Measurements from ENCODE around the gene CTSA.
"Not testable (repeated sequence)": the region's sequence is repeated elsewhere in the genome, so short reads cannot be mapped to it uniquely, and the experiment has no call there.

Gene CTSA

DNA sequence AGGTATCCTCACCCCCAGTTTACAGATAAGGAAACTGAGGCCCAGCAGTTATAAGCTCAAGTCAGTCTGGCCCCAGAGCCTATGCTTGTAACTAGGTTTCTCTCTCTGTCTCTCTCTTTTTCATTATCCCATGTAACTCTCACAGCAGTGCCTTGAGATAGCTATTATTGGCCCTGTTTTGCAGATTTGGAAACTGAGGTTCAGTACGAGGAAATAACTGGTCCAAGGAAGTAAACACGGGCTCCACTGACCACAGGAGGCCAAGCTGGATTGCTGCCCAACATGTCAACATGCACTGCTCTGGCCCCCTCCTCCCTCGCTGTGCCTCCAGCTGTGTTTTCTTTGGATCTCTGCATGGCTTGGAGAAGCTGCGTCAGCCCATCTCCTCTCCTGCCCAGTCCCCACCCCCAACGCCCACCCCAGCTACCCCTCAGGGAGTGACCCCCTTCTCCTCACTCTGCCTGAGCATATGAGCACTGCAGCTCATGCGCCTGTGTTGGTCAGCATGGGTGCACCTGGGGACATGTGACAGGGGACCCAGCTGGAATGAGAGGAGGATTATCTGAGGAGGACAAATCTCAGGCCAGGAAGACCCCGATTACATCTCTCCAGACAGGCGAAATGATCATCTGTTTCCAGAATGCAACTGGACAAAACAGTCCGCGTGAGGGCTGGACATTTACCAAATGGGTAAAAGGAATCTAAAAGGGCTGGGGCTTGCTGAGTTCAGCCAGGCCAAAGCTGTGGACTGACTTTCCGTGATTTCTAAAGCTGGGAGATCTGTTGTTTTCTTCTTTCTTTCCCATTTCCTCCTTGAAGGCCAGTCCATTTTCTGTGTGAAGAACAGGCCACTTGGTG lies 28.6 kb downstream of the CTSA start:
- DNase-seq, result no peak

DNA sequence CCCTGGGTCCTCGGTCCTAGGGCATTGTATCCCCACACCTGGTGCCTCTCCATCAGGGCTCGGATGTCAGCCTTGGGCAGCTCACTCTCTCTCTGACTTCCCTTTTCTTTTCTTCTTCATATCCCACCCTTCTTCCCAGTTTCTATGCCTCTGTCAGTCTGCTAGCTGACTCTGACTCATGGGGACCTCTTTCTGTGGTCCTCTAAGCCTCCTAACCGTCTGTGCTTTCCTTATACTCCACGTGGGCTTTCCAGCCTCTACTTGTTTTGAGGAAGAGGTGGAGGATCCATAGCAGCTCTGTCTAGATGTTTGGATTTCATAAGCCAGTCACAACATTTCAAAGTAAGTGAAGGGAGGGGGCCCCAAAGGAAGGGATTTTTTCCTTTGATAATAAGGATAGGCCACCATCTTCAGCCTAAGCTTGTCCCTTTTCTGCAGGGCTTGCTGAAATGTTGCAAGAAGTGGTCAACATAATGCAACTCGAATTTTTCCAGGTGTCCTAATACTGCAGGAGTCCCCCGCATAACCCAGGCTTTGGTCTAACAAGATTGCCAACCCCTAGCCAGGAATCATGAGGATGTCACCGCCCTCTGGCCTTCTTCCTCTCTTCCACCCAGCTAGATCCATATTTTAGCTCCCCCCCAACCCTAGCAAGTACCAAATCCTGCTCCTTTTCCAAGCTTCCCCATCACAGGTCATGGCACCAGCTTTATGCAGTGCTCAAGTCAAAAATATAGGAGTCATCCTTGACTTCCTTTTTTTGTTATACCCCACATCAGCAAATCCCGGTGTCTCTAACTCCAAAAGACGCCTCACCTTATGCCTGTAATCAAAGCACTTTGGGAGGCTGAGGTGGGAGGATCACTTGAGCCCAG lies 29.6 kb downstream of the CTSA start:
- DNase-seq, result peak; percentile 82

DNA sequence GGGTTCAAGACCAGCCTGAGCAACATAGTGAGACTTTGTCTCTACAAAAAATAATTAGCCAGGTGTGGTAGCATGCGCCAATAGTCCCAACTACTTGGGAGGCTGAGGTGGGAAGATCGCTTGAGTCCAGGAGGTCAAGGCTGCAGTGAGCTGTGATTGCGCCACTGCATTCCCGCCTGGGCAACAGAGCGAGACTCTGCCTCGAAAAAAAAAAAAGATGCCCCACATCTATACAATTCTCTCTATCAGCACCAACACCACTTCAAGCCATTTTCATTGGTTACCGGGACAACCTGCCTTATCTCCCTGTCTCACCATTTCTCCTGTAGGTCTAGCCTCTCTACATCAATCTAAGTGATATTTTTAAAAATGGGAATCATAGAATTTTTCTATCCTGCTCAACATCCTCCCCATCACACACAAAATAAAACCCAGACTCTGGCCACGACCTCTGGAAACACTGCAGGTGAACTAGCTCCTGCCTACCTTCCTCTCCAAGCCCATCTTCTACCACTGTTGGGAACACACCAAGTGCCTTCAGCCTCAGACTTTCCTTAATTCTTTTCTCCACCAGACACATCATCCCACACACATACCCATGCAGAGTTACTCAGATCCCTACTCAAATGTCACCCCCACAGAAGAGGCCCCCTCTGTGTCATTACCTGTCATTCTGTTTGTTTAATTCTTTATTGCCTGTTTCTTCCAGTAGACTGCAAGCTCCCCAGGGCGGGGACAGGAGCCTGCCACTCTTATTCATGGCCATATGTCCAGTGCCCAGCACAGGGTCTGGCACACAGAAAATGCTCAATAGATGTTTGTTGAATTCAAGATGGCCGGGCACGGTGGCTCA lies 30.4 kb downstream of the CTSA start:
- no peak for DNase-seq

DNA sequence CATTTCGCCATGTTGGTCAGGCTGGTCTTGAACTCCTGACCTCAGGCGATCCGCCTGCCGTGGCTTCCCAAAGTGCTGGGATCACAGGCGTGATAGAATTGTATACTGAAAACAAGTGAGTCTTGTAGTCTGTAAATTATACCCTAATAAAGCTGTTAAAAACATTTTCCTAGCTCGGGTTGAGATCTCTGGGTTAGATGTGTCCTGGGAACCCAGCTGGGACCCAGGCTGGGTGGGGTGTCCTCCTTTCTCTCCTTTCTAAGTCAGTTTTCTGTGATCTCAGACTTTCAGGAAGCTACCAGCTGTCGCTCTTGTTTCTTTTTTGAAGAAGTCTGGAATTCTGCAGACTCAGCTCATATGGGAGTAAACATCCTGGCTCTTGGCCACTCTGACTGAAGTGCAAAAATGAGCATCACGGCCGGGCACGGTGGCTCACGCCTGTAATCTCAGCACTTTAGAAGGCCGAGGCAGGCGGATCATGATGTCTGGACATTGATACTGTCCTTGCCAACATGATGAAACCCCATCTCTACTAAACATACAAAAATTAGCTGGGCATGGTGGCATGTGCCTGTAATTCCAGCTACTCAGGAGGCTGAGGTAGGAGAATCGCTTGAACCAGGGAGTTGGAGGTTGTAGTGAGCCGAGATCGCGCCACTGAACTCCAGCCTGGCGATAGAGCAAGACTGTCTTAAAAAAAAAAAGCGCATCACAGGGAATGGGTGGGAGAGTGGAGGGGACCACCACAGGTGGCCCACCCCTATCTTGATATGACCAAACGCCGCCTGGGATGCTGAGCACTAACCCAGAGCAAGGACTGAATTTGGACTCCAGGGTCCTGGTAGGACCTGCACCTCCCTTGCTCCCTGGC lies 33.5 kb downstream of the CTSA start:
- DNase-seq, result no peak

DNA sequence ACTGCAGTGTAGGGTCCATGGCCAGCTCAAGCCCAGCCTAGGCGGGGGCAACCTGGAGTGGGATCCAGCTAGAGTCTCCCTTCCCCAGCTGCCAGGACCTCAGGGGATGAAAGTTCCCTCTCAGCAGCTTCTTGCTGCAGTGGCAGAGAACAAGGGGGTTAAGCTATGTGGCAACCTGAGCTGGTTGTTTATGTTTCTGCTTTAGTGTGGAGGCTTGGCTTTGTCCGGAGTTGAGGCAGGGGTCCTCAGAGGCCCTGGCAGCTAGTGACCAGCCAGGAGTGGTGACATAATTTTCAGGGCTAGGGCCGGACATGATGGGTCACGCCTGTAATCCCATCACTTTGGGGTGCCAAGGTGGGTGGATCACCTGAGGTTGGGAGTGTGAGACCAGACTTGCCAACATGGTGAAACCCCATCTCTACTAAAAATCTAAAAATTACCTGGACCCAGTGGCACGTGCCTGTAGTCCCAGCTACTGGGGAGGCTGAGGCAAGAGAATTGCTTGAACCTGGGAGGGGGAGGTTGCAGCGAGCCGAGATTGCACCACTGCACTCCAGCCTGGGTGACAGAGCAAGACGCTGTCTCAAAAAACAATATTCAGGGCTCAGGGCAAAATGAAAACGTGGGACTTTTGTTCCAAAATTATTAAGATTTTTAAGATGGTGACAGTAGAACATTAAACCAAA lies 34.8 kb downstream of the CTSA start:
- DNase-seq, result no peak

DNA sequence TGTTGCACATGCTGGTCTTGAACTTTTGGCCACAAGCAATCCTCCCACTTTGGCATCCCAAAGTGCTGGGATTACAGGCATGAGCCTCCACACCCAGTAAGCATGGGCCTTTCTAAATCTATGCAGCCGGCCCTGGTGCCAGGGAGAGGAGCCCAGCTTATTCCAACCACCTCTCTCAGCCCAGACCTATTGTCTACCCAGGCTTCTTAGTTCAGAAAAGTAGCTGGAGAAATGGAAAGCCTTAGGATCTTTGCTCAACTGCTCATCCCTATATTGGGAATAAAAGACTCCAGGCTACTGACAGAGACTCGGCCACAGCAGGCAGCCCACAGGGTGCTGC lies 35.6 kb downstream of the CTSA start:
- no peak for DNase-seq

DNA sequence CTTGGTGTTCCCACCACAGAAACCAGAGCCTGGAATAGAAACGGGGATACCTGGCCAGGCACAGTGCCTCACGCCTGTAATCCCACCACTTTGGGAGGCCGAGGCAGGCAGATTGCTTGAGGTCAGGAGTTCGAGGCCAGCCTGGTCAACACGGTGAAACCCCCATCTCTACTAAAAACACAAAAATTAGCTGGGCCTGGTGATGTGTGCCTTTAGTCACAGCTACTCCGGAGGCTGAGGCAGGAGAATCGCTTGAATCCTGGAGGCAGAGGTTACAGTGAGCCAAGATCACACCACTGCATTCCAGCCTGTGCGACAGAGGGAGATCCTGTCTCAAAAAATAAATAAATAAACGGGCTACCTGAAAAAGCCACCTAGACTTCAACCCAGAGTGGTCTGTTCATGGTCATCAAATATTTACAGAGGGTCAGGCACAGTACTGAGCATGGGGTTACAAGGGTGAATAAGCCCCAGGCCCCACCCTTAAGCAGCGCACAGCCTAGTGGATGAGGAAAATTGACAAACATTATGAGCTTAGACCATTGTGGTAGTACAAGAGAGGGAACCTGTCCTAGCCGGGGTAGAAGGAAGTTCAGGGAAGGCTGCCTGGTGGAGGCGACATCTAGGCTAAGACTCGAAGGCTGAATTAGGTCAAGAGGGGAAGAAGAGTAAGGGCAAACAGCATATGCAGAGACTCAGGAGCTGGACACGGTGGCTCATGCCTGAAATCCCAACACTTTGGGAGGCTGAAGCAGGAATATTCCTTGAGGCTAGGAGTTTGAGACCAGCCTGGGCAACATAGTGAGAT lies 36.1 kb downstream of the CTSA start:
- no peak for DNase-seq

DNA sequence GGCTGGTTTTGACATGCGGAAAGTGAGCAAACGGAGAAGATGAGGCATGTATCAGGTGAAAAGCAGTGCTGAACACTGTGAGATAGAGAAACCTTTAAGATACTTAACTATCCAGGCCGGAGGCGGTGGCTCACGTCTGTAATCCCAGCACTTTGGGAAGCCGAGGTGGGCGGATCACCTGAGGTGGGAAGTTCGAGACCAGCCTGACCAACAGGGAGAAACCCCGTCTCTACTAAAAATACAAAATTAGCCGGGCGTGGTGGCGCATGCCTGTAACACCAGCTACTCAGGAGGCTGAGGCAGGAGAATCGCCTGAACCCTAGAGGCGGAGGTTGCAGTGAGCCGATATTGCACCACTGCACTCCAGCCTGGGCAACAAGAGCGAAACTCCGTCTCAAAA lies 40.5 kb downstream of the CTSA start:
- DNase-seq, result not testable (repeated sequence)

DNA sequence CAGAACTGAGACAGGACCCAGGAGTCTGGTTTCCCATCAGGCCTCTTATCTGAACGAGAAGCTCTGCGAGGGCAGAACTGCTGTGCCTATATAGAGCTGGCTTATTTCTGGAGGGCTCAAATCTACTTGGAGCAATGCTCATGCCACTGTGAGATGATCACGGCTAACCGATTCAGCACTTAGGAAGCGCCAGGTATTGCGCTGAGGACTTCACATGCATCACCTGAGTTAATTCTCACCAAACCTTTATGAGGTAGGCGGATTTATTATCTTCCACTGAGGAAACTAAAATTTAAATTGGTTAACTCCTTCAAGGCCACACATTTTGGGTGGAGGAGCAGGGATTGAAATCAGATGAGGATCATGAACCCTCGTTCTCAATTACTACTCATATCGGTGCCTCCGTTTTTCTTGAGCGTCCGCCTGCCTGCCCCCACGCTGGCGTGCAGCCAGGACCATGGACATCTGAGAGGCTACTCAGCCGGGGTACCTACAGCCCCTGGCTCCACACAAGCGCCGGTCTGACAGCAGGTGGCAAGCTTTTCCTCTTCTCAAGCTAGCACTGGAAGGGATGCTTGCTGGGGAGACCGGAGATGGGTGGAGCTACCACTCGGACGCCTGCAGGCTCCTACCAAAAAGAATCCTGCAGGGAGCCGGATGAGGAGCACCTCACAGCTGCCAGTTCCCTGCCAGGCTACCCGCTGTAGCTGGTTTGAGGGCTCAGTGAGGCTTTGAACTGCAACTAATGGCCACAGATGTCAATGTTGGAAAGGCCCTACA lies 42.3 kb downstream of the CTSA start:
- peak; percentile 60 for DNase-seq

DNA sequence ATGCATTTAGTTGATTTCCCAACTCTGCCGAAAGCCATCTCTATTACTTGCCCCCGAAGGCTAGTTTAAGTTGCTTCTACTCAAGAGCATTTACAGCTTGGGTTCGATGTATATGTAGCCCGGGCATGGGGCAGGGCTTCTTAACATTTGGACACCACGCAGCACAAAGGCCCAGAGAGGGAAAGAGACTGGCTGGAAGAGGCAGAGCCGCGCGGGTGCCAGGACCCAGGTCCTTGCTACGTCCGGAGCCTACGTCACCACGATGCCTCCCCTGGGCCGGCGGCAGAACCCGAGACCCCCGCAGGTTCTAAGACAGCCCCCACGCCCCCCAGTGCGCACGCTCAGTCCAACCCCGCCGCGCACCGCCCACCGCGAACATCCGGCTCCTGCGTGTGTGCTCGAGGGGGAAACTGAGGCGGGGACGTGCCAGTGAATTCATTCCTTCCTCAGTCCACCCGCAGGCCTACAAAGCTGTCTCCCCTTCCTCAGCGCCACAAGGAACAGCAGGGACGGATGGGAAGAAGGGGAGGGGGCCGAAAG lies 43.0 kb downstream of the CTSA start:
- DNase-seq, result peak; percentile 45

DNA sequence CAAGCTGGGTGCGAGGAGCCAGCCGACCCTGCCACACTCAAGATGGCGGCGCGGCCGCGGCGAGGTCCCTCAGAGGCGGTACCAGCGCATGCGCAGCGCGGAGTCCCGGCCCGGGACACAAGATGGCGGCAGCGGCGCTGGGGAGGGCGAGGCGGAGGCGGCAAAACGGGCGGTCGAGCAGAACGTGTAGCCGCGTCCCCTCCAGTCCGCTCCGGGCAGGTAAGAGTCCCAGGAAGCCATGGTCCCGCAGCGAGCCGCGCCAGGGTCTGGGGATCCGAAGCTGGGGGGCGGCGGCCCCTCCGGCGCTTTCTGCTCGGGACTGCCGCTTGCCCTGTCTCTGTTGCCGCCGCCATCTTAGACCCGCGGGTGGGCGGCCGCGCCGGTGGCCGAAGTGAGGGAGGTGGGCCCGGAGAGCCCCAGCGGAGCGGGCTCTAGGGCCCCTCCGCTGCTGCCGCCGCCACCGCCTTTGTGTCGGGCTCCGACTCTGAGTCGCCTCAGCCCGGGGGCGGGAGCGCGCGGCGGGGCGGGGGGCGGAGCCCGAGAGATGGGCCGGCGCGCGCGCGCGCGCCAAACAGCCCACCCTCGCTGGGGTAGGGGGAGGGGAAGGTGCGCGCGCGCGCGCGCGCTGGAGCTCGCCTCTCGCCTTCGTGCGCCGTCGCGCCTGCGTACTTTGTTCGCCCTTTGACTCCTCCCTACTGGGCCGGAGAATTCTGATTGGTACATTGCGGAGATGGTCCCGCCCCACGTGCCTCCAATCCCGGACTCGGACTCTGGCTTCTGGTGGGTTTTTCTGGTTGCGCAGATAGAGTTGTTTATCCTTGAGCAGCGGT lies 43.7 kb downstream of the CTSA start, which contains the start of gene PCIF1:
PCIF1 (plus strand) TSS at position 98 of the 830 bp plus-strand sequence. CDS start 4,317 bp downstream, outside the sequence.
- peak; percentile 94 for DNase-seq

DNA sequence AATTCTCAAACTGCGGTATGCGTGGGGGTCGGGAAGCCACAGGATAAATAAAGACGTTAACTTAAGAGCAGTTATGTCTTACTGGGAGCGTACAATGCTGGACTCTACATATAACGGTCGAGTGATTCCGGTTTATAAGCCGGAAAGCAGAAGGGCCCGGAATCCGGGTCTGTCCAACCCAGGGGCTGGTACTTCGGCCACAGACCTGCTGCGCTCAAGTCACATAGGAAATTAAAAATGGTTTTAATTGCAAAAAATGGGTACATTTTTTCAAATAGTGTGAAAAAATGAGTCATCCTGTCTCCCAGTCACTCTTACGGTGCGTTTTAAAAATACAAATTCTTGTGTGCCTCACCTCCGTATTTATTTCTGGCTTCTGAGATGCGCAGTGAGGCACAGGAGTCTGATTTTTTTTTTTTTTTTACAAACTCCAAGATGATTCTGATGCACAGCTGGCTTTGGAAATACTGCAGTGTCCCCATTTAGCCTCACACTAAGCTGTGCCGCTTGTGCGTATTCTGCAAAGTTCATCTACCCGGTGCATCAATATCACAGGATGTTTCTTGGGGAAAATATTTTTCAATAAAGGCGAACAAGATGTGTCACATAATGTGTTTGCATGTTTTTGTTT lies 44.4 kb downstream of the CTSA start:
- DNase-seq, result no peak

DNA sequence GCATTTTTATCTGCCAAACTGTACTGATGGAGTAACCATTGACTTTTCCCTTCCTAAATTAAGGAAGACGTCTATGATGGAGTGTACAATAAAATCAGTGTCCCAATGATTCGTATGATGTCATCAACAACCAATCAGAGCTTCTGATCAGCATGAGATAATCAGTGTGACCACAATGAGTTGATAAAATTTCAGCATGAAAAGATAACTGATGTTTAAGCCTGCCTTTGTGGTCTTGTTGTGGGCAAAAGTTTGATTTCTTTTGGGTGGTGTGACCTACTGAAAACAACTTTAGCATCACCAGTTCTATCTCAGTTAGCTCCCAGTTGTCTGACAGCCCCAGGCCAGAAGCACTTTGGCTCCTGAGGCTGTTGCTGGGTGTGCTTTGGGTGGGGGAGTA lies 46.6 kb downstream of the CTSA start:
- DNase-seq, result no peak

DNA sequence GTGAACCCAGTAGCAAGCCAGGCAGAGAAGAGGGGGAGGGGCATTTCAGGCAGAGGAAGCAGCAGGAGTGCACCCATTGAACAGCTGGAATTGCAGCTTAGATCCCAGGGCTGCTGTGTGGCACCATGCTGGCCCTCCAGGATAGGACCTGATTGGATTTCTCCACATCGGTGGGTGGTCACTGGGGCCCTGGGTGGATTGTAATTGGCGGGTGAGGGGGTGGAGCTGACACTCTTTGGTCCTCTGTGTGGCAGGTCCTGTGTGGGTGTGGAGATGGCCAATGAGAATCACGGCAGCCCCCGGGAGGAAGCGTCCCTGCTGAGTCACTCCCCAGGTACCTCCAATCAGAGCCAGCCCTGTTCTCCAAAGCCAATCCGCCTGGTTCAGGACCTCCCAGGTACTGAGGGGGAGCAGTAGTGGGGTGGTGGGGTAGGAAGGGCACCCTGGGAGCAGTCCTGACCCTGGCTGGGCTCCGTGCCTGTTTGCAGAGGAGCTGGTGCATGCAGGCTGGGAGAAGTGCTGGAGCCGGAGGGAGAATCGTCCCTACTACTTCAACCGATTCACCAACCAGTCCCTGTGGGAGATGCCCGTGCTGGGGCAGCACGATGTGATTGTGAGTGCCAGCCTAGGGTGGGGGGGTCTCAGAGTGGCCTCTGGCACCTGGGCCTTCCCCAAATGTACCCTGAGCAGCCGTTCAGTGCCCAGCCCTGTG lies 47.7 kb downstream of the CTSA start:
- no peak for DNase-seq

DNA sequence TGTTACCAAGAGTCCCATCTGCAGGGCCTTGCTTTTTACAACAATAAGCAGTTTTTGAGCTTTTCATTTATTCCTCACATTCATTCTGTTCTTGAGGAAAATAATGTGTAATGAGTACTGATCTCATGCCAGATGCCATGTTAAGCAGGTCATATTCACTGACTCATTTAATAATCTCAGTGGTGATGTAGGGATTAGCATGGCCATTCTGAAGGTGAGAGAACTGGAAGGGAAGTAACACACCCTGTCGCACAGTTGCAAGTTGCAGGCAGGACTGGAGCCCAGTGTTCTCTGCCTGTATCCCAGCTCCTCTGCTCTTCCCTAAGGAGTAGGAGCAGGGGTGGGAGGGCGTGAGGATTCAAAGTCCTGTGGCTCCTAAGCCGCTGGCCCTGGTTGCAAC lies 48.9 kb downstream of the CTSA start:
- DNase-seq, result no peak

DNA sequence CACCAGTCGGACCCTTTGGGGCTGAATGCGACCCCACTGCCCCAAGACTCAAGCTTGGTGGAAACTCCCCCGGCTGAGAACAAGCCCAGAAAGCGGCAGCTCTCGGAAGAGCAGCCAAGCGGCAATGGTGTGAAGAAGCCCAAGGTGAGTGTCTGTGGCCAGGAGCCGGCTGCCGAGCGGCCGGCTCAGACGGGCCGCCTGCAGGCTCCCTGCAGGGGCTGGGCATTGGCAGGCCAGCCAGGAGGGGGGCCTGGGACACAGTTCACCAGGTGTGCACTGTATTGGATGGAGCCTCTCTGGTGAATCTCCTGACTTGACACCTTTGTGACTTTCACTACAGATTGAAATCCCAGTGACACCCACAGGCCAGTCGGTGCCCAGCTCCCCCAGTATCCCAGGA lies 49.3 kb downstream of the CTSA start:
- no peak for DNase-seq

DNA sequence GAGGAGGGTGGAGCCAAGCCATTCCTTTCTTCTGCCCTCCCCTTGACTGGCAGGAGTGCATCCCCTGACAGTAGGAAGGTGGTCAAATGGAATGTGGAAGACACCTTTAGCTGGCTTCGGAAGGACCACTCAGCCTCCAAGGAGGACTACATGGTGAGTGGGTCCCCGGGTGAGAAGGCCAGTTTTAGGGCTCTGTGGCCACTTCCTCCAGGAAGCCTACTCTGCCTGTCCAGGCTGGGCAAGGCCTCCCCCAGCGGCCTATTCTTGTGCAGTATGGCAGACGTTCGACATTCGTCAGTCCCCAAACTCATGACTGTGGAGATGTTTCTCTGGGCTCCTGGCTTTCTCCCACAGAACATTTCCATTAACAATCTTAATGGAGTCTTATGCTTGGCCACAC lies 52.5 kb downstream of the CTSA start:
- no peak for DNase-seq
